GM12873 (cell line): ENCODE measurements around the gene SLC45A3.

Source experiments
- CTCF ChIP-seq: IDR thresholded peaks from 2 replicates; pipeline ENCODE4 v1.5.1; 2012; ENCODE audit warnings: low read depth, mild to moderate bottlenecking, moderate library complexity, low read length, control low read depth; ENCODE audit not compliant: insufficient read depth; ENCODE audit errors: missing control alignments

Gene SLC45A3

GRCh38 chr1:205631768-205632668 is 48.3 kb downstream of the SLC45A3 start, which contains the start of gene ELK4:
Gene ELK4 (minus strand): TSS chr1:205632011. CDS start chr1:205623882, 8,129 bp downstream.
- TF ChIP-seq CTCF, result peak; percentile 79

- TF ChIP-seq CTCF, result no peak
Measured at GRCh38 chr1:205631010-205631767, 49.1 kb downstream of the SLC45A3 start.

DNA sequence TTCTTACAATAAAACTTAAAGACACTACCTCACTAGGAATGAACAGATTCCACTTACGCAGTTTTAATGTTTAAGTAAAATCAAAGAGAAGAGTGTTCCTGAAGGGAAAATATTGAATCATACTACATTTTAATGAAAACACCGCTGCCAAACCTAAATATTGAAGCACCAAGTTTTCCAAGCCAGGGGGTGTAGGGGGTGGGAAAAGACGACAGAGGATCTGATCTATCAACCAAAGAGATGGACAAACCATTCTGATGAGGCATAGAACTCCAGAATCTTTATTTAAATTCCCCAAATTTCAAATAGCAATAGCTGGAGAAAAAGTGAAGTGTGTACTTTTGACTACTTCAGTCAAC is 49.7 kb downstream of the SLC45A3 start:
- no peak for TF ChIP-seq CTCF

DNA sequence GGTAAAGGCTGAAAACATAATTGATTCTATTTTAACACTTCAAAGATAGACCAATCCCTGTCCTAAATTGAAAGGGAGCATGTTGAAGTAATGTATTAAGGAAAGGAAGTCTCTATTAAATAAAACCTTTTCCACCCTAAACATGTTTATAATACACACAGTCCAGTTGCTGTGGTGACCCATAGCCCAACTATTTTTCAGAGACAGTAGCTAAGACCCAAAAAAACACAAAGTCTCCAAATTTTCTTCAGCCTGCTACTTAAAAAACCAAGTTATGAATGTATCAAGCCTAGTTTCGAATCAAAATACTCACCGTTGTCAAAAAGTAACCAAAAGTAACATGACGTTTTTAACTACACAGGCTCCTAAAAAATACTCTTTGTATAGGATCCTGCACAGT is 50.1 kb downstream of the SLC45A3 start:
- TF ChIP-seq CTCF, result no peak

DNA sequence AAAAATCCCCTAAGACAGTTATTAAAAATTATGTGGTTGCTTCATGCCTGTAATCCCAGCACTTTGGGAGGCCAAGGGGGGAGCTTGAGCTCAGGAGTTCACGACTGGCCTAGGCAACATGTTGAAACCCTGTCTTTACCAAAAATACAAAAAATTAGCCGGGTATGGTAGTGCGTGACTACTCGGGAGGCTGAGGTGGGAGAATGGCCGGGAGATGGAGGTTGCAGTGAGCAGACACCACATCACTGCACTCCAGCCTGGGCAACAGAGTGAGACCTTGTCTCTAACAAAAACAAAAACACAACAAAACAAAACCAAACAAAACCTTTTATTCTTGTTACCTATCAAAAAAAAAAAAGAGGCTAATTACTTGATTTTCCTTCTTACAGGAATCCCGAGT is 50.6 kb downstream of the SLC45A3 start:
- TF ChIP-seq CTCF, result no peak

DNA sequence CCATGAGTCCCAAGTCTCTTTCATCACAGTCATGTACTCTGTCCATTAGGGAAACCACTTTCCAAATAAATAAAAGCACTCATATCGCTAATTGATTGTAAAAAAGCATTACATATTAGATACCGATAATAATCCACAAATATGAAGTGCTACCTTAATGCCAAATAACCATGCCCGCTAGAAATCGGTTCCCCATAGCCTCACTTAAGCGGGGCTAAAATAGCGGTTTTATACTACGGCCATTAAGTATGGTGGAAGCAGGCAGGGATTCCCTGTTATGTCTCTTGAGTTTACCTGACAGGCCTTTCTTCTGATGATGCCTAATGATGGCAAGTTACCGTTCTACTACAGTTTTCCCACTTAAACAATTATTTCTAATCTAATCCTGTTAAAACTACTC is 52.4 kb downstream of the SLC45A3 start:
- no peak for TF ChIP-seq CTCF

GRCh38 chr1:205626216-205626615 is 54.1 kb downstream of the SLC45A3 start:
- TF ChIP-seq CTCF, result no peak
